Measurements from ENCODE around the gene FNDC3B.

The FNDC3B gene

DNA sequence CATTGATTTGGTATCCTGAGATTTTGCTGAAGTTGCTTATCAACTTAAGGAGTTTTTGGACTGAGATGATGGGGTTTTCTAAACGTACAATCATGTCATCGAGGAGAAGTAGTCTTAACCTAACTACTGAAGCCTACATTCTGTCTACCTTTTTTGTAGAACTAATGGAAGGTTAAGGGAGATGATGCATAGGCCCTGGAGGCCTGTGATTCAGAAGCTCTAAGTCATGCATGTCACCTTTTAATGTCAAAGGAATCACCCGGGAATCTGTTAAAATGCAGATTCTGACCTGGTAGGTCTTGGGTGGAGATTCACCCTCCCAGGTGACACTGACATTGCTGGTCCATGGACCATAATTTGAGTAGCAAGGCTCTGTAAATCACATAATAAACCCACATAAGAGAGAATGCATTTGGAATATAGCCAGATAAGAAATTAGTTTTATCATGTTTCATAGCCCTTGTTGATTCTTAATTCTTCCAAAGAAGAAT lies 344.0 kb downstream of the FNDC3B start:
- no peak for DNase-seq

- no peak for DNase-seq
These were observed 345.5 kb downstream of the FNDC3B start for GRCh38 chr3:172384836-172385235.

GRCh38 chr3:172387728-172388127 lies 348.4 kb downstream of the FNDC3B start:
- no peak for DNase-seq

GRCh38 chr3:172388412-172389078 lies 349.2 kb downstream of the FNDC3B start:
- DNase-seq = no peak

- no peak for DNase-seq
These were observed 351.4 kb downstream of the FNDC3B start for GRCh38 chr3:172390792-172391191.

GRCh38 chr3:172391592-172392302 lies 352.4 kb downstream of the FNDC3B start:
- no peak for DNase-seq

DNA sequence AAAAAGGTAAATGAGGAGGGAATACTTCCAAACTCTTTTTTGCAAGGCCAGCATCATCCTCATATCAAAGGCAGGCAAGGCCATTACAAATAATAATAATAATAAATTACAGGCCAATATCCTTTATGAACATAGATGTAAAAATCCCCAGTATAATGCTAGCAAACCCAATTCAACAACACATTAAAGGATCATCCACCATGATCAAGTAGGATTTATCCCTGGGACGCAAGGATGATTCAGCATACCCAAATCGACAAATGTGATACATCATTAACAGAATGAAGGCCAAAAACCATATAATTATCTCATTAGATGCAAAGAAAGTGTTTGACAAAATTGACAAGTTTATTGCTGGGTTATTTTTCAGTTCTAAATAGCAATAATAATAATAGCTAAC lies 355.3 kb downstream of the FNDC3B start:
- no peak for DNase-seq

GRCh38 chr3:172396400-172396799 lies 357.0 kb downstream of the FNDC3B start:
- DNase-seq = no peak

DNA sequence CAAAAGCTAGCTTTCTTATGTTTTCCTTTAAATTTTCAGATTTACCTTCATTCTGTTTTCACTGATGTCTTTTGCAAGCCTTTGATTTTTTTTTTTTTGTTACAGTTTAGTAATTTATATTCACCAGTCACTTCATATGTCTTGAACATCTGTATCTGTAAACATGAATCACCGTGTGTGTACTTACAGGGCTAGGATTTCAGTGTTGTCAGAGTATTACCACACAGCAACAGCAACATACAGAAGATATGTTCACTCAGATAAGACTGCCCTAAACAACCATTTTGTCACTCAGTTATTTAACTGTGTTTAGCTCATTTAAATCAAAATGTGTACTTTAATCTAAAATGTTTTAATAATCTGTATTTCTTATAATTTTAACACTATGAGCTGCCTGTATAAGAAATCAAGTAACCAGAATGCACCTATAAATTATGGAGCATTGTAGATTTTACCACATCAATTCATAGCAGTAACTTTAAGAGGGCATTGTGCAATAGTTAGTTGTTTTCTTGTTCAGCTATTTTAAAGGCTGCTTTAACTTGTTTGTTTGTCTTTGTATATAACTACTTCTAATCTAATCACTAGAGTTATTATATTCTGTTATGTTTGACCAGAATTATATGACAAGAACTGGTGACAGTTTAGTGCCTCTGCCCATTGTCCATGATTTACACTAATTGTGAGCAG lies 358.5 kb downstream of the FNDC3B start:
- DNase-seq = no peak

DNA sequence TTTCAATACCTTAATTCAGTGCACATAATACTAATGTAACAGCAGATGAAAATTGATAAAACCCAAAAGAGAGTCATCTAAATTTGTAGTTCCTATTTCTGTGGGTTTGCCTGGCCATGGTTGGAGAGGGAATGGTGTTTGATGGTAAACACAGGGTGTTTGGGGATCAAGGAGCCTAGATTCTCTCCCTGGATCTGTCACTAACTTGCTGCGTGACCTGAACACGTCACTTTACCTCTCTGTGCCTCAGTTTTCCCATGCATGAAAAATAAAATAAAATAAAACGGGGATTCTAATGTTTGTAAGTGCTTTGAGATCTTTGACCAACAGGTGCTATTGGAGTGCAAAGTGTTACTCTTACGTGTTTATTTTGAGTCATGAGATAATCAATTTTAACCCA lies 359.1 kb downstream of the FNDC3B start:
- no peak for DNase-seq

GRCh38 chr3:172402090-172402489 lies 362.7 kb downstream of the FNDC3B start:
- no peak for DNase-seq

DNA sequence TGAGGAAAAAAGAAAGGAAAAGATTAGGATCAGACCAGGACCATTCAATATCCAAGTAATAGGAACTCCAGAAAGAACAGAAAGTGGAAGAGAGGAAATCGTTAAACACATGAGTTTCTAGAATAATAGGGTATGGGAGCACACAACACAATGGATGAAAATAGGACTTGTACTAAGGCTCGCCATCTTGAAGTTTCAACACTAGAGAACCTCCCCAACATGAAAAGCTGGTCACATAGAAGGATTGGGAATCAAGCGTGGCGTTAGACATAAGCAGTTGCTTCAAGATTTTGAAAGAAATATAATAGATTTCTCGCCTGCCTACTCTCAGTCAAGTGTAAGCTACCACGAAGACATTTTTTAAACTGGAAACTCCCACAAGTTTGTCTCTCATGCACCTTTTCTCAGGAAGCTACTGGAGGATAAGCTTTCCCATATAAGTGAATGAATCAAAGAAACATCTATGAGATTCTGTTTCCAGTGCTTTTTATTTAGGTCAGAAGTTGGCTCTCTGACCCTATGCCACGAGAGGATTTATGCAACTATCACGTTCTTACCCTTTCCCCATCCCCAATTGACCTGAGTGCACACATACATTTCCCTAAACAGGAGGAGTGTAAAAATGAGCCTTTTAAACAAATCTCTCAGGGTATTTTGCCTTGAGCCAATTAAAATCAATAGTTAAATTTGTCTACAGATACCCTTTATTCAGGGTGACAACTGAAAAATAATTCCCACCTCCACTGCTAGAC lies 363.7 kb downstream of the FNDC3B start:
- no peak for DNase-seq

DNA sequence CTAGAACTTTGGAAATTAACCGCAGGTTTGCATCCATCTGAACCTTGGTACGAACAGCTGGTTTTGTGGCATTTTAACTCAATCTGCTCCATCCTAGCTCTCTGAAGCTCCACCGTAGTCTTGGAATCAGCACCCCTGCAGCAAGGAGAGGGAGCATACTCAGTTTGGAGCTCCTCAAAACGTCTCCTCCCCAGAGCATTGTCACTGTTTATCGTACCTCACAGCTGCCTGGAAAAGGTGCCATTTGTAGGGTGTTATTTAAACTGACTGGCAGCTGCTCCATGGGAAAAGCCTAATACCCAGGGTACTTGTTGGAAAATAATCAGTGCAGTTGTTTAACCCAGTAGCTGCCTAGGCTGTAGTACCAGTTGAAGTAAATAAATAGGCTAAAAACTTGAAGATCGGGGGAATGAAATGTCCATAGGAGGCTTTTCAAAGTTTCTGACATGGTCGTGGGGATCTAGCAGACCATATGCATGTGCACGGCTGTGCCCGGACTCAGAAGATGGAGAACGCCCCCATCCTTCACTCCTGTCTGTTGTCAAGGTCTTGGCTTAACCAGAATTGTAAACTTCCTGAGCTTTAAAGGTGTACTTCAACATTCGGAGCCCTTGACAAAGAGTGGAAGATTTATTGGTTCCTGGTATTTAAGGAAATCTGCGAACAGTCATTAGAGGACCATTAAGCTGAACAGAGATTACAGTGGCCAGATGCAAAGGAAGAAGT lies 365.0 kb downstream of the FNDC3B start:
- no peak for DNase-seq

DNA sequence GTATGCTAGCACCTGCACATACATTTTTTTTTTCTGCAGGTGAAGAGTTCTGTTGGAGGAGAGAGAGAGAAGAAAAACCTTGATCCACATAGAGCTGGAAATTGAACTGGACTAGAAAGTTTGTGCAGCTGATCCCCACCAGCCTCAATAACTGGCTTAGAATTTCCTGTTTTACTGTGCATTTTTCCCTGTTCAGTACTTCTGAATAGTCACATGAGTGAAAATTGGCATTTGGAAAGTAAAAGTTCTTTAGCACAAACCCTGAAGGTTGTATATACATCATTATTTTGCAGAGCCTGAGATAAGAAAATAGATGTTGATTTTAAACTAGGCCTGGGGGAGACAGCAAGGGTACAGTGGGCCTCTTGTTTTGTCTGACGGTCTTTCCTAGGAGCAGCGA lies 366.5 kb downstream of the FNDC3B start:
- no peak for DNase-seq

GRCh38 chr3:172407872-172408271 lies 368.5 kb downstream of the FNDC3B start:
- DNase-seq = no peak

DNA sequence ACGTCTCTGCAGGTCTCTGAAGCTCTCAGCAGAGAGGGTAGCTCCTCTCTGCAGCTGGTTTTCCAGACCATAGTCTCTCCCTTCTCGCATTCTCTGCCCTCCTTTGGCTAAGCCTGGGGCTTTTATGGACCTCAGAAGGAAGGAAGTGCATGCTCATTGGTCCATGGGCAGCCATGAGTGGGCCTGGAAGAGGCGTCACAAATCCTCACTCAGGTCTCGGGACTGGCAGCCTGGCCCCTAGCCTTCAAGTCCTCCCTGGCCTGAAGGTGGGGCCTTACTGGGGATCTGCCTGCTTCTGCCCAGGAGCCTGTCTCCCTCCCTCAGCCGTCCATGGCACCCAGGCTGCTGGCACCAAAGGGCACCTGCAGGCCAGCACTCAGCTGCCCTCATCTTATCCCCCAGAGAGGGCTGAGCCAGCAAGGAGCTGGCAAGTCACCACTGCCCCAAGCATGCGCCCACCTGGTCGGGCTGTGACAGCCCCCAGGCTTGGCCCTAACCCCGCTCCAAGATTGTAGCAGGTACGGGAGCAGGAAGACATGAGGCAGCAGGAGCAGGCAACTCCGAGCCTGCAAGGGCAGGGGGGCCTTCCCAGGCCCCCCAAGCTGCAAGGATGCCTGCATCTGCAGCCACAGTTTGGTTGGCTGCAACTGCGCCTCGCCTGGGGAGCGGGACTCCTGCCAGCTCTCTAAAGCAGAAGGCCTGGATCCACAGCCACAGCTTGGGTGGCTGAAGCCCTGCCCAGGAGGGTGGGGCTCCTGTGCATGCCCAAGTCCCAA lies 371.5 kb downstream of the FNDC3B start:
- DNase-seq = no peak

DNA sequence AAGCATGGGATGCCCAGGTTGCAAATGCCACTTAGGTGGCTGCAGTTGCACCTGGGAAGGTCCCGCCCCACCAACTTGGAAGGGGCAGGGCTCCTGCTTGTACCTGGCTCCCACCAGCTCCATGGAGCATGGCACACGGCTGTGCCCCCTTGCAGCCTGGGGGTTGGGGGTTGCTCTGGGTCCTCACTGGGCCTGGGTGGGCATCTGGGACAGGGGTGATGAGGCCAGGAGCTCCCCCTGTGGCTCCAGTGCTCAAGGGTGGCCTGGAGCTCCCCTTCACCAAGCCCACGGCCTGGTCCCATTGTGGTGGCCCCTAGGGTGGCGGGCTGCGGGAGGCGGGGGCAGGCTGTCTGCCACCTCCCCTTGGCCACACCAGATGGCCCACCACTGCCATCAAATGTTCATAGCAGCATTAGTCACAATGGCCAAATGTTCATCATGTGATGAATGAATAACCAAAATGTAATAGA lies 372.1 kb downstream of the FNDC3B start:
- DNase-seq = no peak

GRCh38 chr3:172415323-172415722 lies 375.9 kb downstream of the FNDC3B start:
- DNase-seq = no peak

DNA sequence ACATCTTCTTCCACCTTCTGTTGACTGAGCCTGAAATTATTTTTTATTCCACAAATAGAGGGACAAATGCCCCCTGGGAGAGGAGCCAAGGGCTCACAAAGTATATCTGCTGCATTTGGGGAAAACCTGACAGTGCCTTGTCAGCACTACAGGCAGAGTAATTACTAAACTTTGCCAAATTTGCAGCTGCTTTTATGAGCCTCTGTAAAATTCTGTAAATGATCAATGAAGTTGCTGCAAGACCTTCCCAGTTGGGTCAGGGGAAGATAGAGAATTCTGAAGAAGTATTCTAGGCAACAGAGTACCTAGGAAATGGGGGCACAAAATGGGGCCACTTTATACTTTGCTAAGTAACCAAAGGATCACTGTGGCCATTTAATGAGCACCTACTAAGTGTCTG lies 398.3 kb downstream of the FNDC3B start:
- no peak for DNase-seq

DNA sequence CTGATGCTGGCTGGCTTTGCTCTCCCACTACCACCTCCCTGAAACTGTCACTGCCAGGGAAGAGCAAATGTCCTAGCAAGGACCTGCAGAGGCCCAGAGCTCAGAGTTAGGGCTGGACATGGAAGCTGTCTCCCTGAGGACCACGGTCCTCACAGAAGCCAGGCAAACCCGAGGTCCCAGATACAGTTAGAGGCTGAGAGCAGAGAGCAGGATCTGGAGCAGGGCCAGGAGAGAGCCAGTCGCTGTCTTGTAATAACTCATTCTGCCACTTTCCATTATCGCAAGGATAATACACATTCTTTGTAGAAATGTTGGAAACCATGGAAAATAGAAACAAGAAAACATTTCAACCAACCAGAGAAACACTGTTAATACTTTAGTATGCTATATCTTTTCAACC lies 398.8 kb downstream of the FNDC3B start:
- DNase-seq = no peak

DNA sequence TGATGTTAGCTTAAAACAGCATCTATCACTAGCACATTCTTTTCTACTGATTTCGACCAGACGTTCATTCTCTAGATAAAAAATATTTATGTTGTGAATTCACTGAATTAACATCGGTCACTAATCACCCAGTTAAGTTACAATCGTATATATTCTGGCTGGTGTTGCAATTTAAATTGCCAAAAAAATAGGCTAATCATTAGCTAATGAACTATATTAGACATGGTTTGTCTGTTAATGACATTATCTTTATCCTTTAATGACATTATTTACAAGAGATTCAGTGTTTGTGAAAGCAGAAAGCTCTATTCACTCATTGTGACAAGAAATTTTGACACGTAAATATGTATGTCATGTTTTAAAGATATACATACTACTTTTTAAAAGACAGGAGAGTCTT lies 402.2 kb downstream of the FNDC3B start:
- DNase-seq = no peak

DNA sequence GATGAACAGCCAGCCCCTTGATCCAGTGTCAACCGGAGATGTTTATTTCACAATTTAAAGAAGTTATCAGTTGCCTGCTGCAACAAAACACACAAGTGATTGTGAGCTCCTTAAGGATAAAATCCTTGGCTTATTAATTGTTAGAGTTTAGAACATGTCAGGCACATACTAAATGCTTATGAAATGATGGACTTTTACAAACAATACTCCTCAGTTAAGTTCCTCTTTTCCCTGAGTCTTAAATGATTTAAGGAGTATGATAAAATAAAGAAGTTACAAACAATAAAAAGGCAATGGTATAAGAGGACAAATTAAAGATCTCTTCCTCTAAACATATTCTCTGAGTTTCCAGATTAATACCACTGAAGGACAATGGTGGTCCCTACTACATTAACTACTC lies 403.2 kb downstream of the FNDC3B start:
- DNase-seq = no peak

All from activated effector memory CD4-positive, alpha-beta T cell treated with Interleukin-2 at 50 U/mL for 16 hours (primary cell).